Lower leg skin (tissue), 4 donors: ENCODE data around the gene MDGA2. TPM values are rescaled to one million over a fixed set of nuclear protein-coding genes. Genes with fewer than 3 reads are reported as not detected.

Experiments used
- DNase-seq, 2 donors: peaks; one replicate each; pipeline ENCODE4 v3.0.0-alpha.2; 2019; ENCODE audit warnings: low spot score in 2 of 2
- H3K4me3 ChIP-seq: fragments of 200-600 bp; sonication (generic); 2 replicates; pipeline ENCODE4 v1.5.1; 2017; ENCODE audit warnings: mild to moderate bottlenecking, low read depth; ENCODE audit not compliant: poor library complexity, severe bottlenecking
- CTCF ChIP-seq, 3 donors: fragments of 450-650 bp; IDR thresholded peaks; one replicate each; pipeline ENCODE4 v1.5.1; 2016; ENCODE audit warnings: antibody characterized with exemption in 3 of 3, mild to moderate bottlenecking in 3 of 3, moderate library complexity in 2 of 3
- POLR2A ChIP-seq, 2 donors: fragments of 450-650 bp; IDR thresholded peaks; one replicate each; pipeline ENCODE4 v1.6.1; 2016 to 2017; ENCODE audit warnings: antibody characterized with exemption in 2 of 2, mild to moderate bottlenecking in 1 of 2, moderate library complexity in 1 of 2
- WGBS, 2 donors: methylation state at CpG; one replicate each; pipeline ENCODE4 v1.1.5; 2018; 5-methylcytosine and 5-hydroxymethylcytosine counted together
- intact Hi-C: fragments of 100-400 bp; cut with DNase I; formaldehyde crosslinking; loops from one replicate; pipeline ENCODE4 v1.15.0; 2023; ENCODE audit warnings: low total_unique reads
- total RNA-seq, 4 donors: library from RNA; depleted of rRNA; stranded (reverse); fragments of >200 nt; gene quantifications; one replicate each; pipeline ENCODE4 v1.1.0, GENCODE V29; 2016

MDGA2 gene
- total RNA-seq, 4 donors from 2014 or later = 0.15 to 0.78 (median 0.24) TPM

GRCh38 chr14:47567273-47567672, 108.1 kb downstream of the MDGA2 start:
- no peak for DNase-seq
- TF ChIP-seq CTCF (IDR thresholded peaks at IDR 0.05) (no peak), POLR2A (IDR thresholded peaks at IDR 0.05) (no peak)
- intact Hi-C loops = no loop called here
- H3K4me3 ChIP-seq = no peak overlapping the region

- TF ChIP-seq CTCF (IDR thresholded peaks at IDR 0.05) = no peak
- no peak for TF ChIP-seq POLR2A (IDR thresholded peaks at IDR 0.05)
- 47 to 49% methylated on average over 1 of the region's 1 CpG for WGBS, 2 donors
- H3K4me3 ChIP-seq = no peak overlapping the region
- DNase-seq = no peak
- intact Hi-C loops = no loop called here
Measured at GRCh38 chr14:47557894-47558293, 117.5 kb downstream of the MDGA2 start.

- H3K4me3 ChIP-seq = no peak overlapping the region
- DNase-seq = no peak
- intact Hi-C loops = no loop called here
- TF ChIP-seq CTCF (IDR thresholded peaks at IDR 0.05) = no peak
- TF ChIP-seq POLR2A (IDR thresholded peaks at IDR 0.05) = no peak
Measured at GRCh38 chr14:47555333-47555732, 120.1 kb downstream of the MDGA2 start.

- H3K4me3 ChIP-seq = no peak overlapping the region
- WGBS, 2 donors = 78 to 87% methylated on average over 2 of the region's 2 CpGs
- intact Hi-C loops = no loop called here
- no peak for TF ChIP-seq CTCF (IDR thresholded peaks at IDR 0.05)
- no peak for TF ChIP-seq POLR2A (IDR thresholded peaks at IDR 0.05)
- no peak for DNase-seq
Measured at GRCh38 chr14:47549886-47550285, 125.5 kb downstream of the MDGA2 start.

- intact Hi-C loops = no loop called here
- no peak for TF ChIP-seq POLR2A (IDR thresholded peaks at IDR 0.05)
- H3K4me3 ChIP-seq = no peak overlapping the region
- WGBS, 2 donors = 53 to 68% methylated on average over 1 of the region's 1 CpG
- no peak for DNase-seq
Measured at GRCh38 chr14:47543459-47543858, 131.9 kb downstream of the MDGA2 start.

GRCh38 chr14:47541662-47542061, 133.7 kb downstream of the MDGA2 start:
- TF ChIP-seq CTCF (IDR thresholded peaks at IDR 0.05) (no peak), POLR2A (IDR thresholded peaks at IDR 0.05) (no peak)
- intact Hi-C loops = no loop called here
- DNase-seq = no peak
- no peak overlapping the region for H3K4me3 ChIP-seq
- WGBS, 2 donors = 60 to 70% methylated on average over 4 of the region's 4 CpGs
